ENCODE data around the gene ACP2. TPM values are rescaled to one million over a fixed set of nuclear protein-coding genes. Genes with fewer than 3 reads are reported as not detected.

ACP2 gene
- total and polyA plus RNA-seq, 10 of the 15 experiments (the other 5 are each of a cell fraction or from before 2014, with no cell fraction given) = 0.98 to 11.7 (median 7.4) TPM

- H3K4me2 ChIP-seq (ENCODE audit: control insufficient read depth, insufficient read depth) = peak overlapping the region; percentile 63
- ChIA-PET RAD21 (ENCODE audit: unreplicated experiment) (interaction anchor here (0.6 to 4.0 kb wide), 20 partner anchors 16 to 1103 kb away, joined by 3 to 65 read pairs (median 3); partner anchors contain the start of genes ACP2, MADD, NR1H3 and PSMC3), CTCF (interaction anchor here (0.8 to 6.0 kb wide), 9 partner anchors 8 to 198 kb away, joined by 3 to 36 read pairs (median 9); partner anchors contain the start of gene ACP2), SMC1A (ENCODE audit: uncharacterized antibody, unreplicated experiment) (interaction anchor here (0.6 to 3.5 kb wide), 8 partner anchors 8 to 434 kb away, joined by 3 to 36 read pairs (median 5); partner anchors contain the start of gene ACP2), POLR2A (interaction anchor here (0.6 to 3.4 kb wide), 19 partner anchors 18 to 857 kb away, joined by 3 to 63 read pairs (median 5); partner anchors contain the start of genes ACP2 and SLC39A13)
- H3K36me3 ChIP-seq (ENCODE audit: control insufficient read depth in 2 of 2, insufficient read depth in 2 of 2, low read length in 1 of 2) = no peaks in the 10 kb centered on the region; a peak in 2 of 4 replicates
- peak overlapping the region; percentile 92 for H3K4me3 ChIP-seq
- H3K9ac ChIP-seq (ENCODE audit: control insufficient read depth, insufficient read depth, low read length) = peak overlapping the region; percentile 62
- DNase-seq (ENCODE audit: low read depth, low spot score) (peak; percentile 49), ATAC-seq (peak; percentile 88), FAIRE-seq (peak; percentile 64)
- no peaks in the 10 kb centered on the region for H3K27me3 ChIP-seq (replicated peaks in 1 of 2; ENCODE audit: control insufficient read depth in 2 of 2, insufficient read depth in 2 of 2, low read length in 1 of 2)
- BruUV-seq (replicated peaks) = TSS peak; percentile 70
- WGBS (ENCODE audit: insufficient coverage, insufficient replicate concordance, low lambda C conversion rate, missing lambda C conversion rate) = 11% methylated on average over 20 of the region's 20 CpGs
- peak overlapping the region; percentile 55 for H3K27ac ChIP-seq (ENCODE audit: control insufficient read depth, insufficient read depth)
- H3K9me3 ChIP-seq (replicated peaks; ENCODE audit: control insufficient read depth, insufficient read depth, low read length) = 0 out of 3 replicates have a peak, but pooled peaks cover 2% of the 10 kb centered on the region
- H2AFZ ChIP-seq (ENCODE audit: control insufficient read depth, low read depth, low read length) = peak overlapping the region; percentile 88
- H3K4me1 ChIP-seq (ENCODE audit: control insufficient read depth, insufficient read depth, low read length) = peaks cover 9% of the 10 kb centered on the region
- peaks cover 34% of the 10 kb centered on the region for H3K79me2 ChIP-seq (ENCODE audit: control insufficient read depth, insufficient read depth, low read length)
- in situ Hi-C loops (cut with MboI) (no loop called here), intact Hi-C loops (cut with micrococcal nuclease; ENCODE audit: unreplicated experiment) (loop anchor here (1.0 to 2.0 kb wide), 2 partner anchors 37 to 55 kb away; partner anchors contain the start of gene ARFGAP2)
- no peaks in the 10 kb centered on the region for H4K20me1 ChIP-seq (ENCODE audit: control insufficient read depth, insufficient read depth)
- TF ChIP-seq PAX5 (IDR thresholded peaks at IDR 0.05; ENCODE audit: borderline replicate concordance, low read depth, low read length) (no peak), ZNF384 (IDR thresholded peaks at IDR 0.05; ENCODE audit: borderline replicate concordance, low read depth, low read length) (peak; percentile 7; the same call in 1 of the 2 replicates), SIX5 (IDR thresholded peaks at IDR 0.05; ENCODE audit: low read depth, low read length, severe bottlenecking) (no peak), NFYA (IDR thresholded peaks at IDR 0.05; ENCODE audit: borderline replicate concordance, low read depth, low read length) (no peak), SMAD5 (IDR thresholded peaks at IDR 0.05; ENCODE audit: low read depth) (no peak), PKNOX1 (IDR thresholded peaks at IDR 0.05) (peak; percentile 51), E2F8 (IDR thresholded peaks at IDR 0.05; ENCODE audit: low read depth, partially characterized antibody) (no peak), POLR2AphosphoS2 (IDR thresholded peaks at IDR 0.05; ENCODE audit: low read depth, low read length) (no peak), BCLAF1 (IDR thresholded peaks at IDR 0.05) (no peak), PRDM15 (CRISPR knock-in tag; IDR thresholded peaks at IDR 0.05) (no peak)
Observed at GRCh38 chr11:47213950-47214565, 34.6 kb downstream of the ACP2 start.

Data from GM12878 (cell line).